ENCODE data around the gene MYO18A. TPM values are rescaled to one million over a fixed set of nuclear protein-coding genes. Genes with fewer than 3 reads are reported as not detected.

Gene MYO18A
- total RNA-seq, 2 donors from 2014 or later = 106 to 332 TPM

DNA sequence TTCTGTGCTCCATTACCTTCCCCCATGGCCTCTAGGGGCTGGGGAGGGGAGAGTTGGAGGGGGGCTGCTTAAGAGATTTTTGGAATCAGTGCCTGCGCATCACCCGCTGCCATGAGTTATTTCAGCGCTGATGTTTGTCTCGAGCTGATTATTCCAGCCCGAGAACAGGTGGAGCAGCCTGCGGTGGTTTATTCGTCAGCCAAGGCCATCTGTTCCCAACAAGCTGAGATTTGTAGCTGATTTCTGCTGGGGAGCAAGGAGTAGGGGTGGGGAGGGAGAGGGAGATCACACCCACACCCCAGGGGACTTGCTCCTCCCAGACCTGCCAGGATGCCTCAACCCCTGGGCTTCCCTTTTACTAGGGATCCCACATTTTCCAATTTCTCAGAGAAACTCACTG, 114.2 kb downstream of the MYO18A start:
- Histone ChIP-seq H3K27ac (no peak overlapping the region), H3K9me3 (no peaks in the 10 kb centered on the region), H3K27me3 (replicated peaks; ENCODE audit: insufficient read depth) (no peaks in the 10 kb centered on the region), H3K36me3 (no peaks in the 10 kb centered on the region), H3K4me1 (ENCODE audit: control insufficient read depth in 1 of 2, low read depth in 2 of 2) (peaks cover 4 to 8% of the 10 kb centered on the region in 2 donors), H3K4me3 (no peak overlapping the region)
- ATAC-seq (ENCODE audit: insufficient number of reproducible peaks, low FRiP score, low read depth) (no peak), DNase-seq (ENCODE audit: low spot score) (no peak)
- TF ChIP-seq, protein P1, sequence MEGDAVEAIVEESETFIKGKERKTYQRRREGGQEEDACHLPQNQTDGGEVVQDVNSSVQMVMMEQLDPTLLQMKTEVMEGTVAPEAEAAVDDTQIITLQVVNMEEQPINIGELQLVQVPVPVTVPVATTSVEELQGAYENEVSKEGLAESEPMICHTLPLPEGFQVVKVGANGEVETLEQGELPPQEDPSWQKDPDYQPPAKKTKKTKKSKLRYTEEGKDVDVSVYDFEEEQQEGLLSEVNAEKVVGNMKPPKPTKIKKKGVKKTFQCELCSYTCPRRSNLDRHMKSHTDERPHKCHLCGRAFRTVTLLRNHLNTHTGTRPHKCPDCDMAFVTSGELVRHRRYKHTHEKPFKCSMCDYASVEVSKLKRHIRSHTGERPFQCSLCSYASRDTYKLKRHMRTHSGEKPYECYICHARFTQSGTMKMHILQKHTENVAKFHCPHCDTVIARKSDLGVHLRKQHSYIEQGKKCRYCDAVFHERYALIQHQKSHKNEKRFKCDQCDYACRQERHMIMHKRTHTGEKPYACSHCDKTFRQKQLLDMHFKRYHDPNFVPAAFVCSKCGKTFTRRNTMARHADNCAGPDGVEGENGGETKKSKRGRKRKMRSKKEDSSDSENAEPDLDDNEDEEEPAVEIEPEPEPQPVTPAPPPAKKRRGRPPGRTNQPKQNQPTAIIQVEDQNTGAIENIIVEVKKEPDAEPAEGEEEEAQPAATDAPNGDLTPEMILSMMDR (IDR thresholded peaks at IDR 0.05) = no peak

DNA sequence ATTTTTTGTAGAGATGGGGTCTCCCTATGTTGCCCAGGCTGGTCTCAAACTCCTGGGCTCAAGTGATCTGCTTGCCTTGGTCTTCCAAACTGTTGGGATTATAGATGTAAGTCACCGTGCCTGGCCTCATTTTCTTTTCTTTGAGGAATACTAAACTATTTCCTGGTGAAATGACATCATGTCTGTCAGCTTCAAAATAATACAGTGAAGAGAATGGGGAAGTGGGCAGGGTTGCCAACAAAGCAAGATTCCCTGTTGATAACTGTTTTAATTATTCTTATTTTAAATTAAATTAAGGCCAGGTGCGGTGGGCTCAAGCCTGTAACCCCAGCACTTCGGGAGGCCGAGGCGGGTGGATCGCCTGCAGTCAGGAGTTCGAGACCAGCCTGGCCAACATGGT, 116.2 kb downstream of the MYO18A start:
- TF ChIP-seq, protein P1 (IDR thresholded peaks at IDR 0.05) = no peak

DNA sequence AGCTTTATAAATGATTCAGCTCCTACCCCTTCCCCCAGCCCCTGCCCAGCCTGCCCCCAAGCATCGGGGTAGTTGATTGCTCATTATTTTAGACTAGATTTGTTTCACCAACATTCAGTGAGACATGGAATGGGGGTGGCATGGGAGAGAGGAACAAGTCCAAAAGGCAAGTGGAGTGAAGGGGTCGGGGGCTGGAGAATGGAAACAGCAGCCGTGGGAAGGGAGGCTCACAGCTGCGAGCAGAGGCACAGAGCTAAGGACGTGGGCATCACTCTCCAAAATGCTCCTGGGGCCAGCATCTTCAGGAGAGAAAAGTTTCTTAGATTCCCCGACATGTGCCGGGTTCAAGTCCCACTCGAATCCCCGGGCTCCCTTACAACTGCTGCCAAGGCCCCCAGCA, 118.0 kb downstream of the MYO18A start:
- H3K27ac ChIP-seq = no peak overlapping the region
- H3K27me3 ChIP-seq (replicated peaks; ENCODE audit: insufficient read depth) = no peaks in the 10 kb centered on the region
- DNase-seq (ENCODE audit: low spot score) (no peak), ATAC-seq (ENCODE audit: insufficient number of reproducible peaks, low FRiP score, low read depth) (no peak)
- H3K36me3 ChIP-seq = no peaks in the 10 kb centered on the region
- H3K9me3 ChIP-seq = no peaks in the 10 kb centered on the region
- peaks cover 0 to 4% of the 10 kb centered on the region in 2 donors for H3K4me1 ChIP-seq (ENCODE audit: control insufficient read depth in 1 of 2, low read depth in 2 of 2)
- TF ChIP-seq, protein P1 (IDR thresholded peaks at IDR 0.05) = no peak
- no peak overlapping the region for H3K4me3 ChIP-seq

More for the DNA sequence above, 116.2 kb downstream of the MYO18A start:
- H3K36me3 ChIP-seq = no peaks in the 10 kb centered on the region
- no peak for ATAC-seq (ENCODE audit: insufficient number of reproducible peaks, low FRiP score, low read depth)
- H3K4me1 ChIP-seq (ENCODE audit: control insufficient read depth in 1 of 2, low read depth in 2 of 2) = peaks cover 0 to 4% of the 10 kb centered on the region in 2 donors
- no peak for DNase-seq (ENCODE audit: low spot score)
- no peak overlapping the region for H3K4me3 ChIP-seq
- H3K27me3 ChIP-seq (replicated peaks; ENCODE audit: insufficient read depth) = no peaks in the 10 kb centered on the region
- H3K9me3 ChIP-seq = no peaks in the 10 kb centered on the region
- no peak overlapping the region for H3K27ac ChIP-seq

DNA sequence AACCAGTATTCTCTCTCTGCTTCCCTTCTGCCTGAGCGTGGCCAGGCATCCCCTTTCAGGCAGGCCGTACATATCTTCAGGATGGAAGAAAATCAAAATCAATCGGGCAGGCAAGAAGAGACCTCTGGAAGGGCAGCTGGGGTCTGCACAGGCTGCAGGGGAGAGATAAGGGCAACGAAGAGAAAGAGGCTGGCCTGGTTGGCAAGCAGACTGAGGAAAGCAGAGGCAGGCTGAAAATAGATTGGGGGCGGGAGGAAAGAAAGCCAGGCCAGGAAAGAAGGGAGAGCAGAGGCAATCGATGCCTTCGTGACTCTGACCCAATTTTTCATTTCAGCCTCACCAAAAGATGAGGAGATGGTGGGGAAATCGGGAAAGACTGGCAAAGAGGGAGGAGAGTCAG, 119.2 kb downstream of the MYO18A start:
- TF ChIP-seq, protein P1 (IDR thresholded peaks at IDR 0.05) = no peak
- DNase-seq (ENCODE audit: low spot score) = no peak
- H3K4me3 ChIP-seq = no peak overlapping the region
- no peaks in the 10 kb centered on the region for H3K9me3 ChIP-seq
- no peaks in the 10 kb centered on the region for H3K27me3 ChIP-seq (replicated peaks; ENCODE audit: insufficient read depth)
- no peaks in the 10 kb centered on the region for H3K36me3 ChIP-seq
- H3K4me1 ChIP-seq (ENCODE audit: control insufficient read depth in 1 of 2, low read depth in 2 of 2) = peaks cover 0 to 4% of the 10 kb centered on the region in 2 donors
- H3K27ac ChIP-seq = no peak overlapping the region
- ATAC-seq (ENCODE audit: insufficient number of reproducible peaks, low FRiP score, low read depth) = no peak

DNA sequence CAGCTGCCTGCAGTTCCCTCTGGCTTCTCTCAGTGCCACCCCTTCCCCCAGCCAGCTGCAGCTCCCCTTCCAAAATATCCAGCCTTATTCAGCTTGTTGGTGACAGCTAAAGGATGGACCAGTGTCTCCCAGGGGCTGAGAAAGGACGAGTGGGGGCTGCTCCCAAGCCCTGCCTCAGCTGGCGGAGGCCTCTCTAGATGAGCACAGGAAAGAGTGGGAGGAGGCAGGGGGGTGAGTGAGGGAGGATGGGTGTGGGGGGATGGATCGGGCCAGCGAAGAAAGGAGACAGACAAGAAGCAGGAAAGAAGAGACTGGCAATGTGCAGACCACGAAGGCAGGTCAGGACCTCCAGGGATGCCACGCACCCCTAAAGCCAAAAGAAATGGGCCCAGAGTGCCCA, 119.7 kb downstream of the MYO18A start:
- Histone ChIP-seq H3K27me3 (replicated peaks; ENCODE audit: insufficient read depth) (no peaks in the 10 kb centered on the region), H3K4me1 (ENCODE audit: control insufficient read depth in 1 of 2, low read depth in 2 of 2) (peaks cover 0 to 4% of the 10 kb centered on the region in 2 donors), H3K4me3 (no peak overlapping the region), H3K9me3 (no peaks in the 10 kb centered on the region), H3K27ac (no peak overlapping the region), H3K36me3 (no peaks in the 10 kb centered on the region)
- no peak for DNase-seq (ENCODE audit: low spot score)
- ATAC-seq (ENCODE audit: insufficient number of reproducible peaks, low FRiP score, low read depth) = no peak
- TF ChIP-seq, protein P1 (IDR thresholded peaks at IDR 0.05) = no peak

All from thoracic aorta (tissue), 2 donors.